ENCODE data around the gene EBI3.
"Not testable (repeated sequence)": the region's sequence is repeated elsewhere in the genome, so short reads cannot be mapped to it uniquely, and the experiment has no call there.

- not testable (repeated sequence) for TF ChIP-seq CTCF (conservative IDR thresholded peaks at IDR 0.05; ENCODE audit: low read depth, low read length); EZH2 (IDR thresholded peaks at IDR 0.05; ENCODE audit: borderline replicate concordance, low read depth, low read length, poor library complexity, severe bottlenecking)
These were observed 36.8 kb upstream of the EBI3 start for GRCh38 chr19:4192537-4192936.
